DMS 273 treated with DMSO at 0.1 percent for 48 hours (cell line): Measurements from ENCODE around the gene MED19.
"Not testable (repeated sequence)": the region's sequence is repeated elsewhere in the genome, so short reads cannot be mapped to it uniquely, and the experiment has no call there.

Experiments
- DNase-seq: peaks from one replicate; lab custom pipeline; 2025; lab: John Stamatoyannopoulos, UW

The MED19 gene

DNA sequence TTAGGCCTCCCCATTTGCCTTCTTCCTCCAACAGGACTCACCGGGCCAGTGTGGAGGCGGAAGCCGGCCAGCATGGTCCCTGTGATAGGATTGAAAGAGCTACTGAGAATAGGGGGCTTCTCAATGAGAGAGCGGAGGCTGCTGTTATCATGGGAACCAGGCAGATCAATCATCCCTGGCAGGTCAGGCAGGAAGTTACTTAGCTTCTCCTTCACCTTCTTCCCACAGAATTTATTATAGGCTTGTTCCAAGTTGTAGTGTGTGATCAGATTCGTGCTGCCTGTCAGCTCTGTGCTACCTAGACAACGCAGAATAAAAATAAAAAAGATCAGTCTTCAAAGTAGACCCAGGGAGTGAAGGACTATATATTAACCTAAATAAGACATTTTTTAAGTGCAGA is 7.1 kb downstream of the MED19 start:
- no peak for DNase-seq

DNA sequence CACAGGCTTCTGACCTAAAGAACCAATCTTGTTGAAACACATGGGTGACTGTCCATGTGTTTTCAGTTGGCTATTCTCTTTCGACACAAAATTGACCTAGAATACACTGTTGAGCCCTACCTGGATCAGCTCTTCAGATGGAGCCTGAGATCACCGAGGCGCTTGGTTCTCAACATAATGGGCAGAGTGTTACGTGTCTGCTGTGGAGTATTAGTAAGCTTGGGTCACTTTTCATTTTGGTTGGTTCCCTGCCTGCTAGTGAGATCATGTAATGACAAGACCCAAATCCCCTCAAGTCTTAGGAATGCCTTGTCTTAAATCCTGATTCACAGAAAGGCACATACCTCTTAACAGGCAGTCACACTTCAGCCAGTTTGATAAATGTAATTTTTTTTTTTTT is 8.7 kb downstream of the MED19 start:
- DNase-seq = no peak

DNA sequence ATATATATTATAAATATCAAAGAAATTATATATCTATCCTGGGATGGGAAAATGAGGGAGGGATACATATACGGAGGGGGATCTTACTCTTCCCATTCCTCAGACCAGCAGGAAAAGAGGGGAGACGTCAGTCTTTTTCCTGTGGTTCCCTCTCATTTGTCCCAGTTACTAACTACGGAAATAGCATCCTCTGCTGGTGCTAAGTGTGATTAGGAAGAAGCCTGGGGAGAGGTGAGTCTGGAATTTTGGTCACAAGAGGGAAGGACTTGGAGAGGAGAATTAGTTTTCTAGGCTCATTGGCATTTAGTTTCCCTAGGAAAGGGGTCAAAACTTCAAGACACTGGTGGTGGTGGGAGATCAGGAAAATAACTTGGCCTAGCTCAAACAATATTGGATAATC is 11.6 kb downstream of the MED19 start:
- no peak for DNase-seq

DNA sequence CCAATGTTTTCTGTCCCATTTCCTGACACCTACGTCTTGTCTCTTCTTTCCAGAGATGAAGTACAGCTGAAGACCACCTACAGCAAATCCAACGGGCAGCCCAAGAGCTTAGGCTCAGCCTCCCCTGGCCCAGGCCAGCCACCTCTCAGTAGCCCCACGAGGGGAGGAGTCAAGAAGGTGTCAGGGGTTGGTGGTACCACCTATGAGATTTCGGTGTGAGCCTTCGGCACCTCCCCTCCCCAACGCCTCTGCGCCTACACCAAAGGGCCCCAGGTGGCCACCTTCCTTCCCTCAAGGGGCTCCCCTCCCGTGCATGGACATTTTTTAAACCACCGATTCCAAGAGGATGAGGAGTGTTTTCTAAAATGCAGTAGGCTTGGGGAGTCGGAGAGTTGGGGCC is 12.2 kb downstream of the MED19 start:
- no peak for DNase-seq

DNA sequence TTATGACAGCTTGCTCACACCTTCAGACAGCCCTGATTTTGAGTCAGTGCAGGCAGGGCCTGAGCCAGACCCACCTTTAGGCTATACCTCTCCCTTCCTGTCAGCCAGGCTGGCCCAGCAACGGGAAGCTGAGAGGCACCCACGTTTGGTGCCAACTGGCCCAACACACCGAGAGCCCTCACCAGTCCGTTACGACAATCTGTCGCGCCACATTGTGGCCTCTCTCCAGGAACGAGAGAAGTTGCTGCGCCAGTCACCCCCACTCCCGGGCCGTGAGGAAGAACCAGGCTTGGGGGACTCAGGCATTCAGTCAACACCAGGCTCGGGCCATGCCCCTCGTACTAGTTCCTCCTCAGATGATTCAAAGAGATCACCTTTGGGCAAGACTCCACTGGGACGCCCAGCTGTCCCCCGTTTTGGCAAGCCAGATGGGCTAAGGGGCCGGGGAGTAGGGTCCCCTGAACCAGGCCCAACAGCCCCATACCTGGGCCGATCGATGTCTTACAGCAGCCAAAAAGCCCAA is 13.1 kb downstream of the MED19 start:
- no peak for DNase-seq

DNA sequence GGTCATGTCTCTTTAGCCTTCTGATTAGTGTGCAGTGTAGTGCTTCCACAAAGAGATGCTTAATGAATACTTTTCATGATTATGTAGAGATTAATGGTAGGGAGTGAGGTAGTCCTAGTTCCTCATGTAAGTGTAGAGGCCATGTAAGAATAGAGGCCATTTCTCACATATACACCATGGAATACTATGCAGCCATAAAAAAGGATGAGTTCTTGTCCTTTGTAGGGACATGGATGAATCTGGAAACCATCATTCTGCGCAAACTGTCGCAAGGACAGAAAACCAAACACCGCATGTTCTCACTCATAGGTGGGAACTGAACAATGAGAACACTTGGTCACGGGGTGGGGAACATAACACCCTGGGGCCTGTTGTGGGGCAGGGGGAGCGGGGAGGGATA is 21.5 kb downstream of the MED19 start:
- not testable (repeated sequence) for DNase-seq

DNA sequence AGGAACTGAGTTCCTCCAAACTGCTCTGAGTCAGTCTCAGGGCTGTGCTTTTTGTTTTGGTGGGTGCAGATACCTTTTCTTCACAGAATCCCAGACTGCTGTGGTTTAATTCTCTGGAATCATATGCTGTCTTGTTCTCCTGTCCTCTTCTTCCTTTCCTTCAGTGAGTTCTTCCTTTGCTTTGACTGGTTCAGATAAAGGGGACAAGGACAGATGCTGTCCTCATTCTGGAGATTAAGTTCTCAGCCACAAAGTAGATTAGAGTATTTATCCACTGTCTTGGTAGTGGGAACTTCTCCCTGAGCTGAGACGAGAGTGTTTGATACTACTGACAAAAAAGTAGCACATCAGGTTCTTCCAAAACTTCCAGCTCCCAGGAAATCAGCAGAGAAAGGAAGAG is 30.8 kb downstream of the MED19 start:
- DNase-seq = no peak

DNA sequence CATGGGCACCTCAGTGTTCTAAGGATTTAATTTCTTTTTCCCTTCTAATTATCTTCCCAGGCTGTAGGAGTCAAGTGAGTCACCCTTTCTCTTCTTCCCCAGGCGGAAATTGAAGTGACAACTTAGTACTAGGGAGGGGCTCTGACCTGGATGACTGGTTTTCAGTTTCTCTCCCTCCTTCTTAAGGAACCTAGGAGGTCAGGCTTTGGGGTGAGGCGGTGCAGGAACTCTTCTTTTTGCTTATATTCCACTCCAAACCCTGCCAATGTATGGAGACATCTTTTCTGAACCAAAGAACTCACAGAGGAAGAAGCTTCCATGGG is 31.5 kb downstream of the MED19 start:
- DNase-seq = no peak

DNA sequence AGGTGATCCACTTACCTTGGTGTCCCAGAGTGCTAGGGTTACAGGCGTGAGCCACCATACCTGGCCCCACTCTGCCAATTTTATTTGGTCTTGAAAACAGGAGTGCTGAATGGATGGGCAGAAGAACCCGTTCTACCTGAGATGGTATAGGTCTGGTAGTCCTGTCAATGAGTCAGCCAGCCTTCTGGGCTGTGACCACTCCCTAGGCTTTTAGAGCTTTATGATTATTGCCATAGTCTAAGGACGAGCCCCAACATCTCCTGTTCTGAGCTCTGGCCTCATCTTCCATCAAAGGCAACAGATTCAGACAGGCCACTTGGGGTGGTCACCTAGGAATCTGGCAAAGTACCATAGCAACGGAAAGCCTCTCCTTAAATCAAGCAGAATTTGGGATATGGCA is 32.6 kb downstream of the MED19 start:
- DNase-seq = no peak

DNA sequence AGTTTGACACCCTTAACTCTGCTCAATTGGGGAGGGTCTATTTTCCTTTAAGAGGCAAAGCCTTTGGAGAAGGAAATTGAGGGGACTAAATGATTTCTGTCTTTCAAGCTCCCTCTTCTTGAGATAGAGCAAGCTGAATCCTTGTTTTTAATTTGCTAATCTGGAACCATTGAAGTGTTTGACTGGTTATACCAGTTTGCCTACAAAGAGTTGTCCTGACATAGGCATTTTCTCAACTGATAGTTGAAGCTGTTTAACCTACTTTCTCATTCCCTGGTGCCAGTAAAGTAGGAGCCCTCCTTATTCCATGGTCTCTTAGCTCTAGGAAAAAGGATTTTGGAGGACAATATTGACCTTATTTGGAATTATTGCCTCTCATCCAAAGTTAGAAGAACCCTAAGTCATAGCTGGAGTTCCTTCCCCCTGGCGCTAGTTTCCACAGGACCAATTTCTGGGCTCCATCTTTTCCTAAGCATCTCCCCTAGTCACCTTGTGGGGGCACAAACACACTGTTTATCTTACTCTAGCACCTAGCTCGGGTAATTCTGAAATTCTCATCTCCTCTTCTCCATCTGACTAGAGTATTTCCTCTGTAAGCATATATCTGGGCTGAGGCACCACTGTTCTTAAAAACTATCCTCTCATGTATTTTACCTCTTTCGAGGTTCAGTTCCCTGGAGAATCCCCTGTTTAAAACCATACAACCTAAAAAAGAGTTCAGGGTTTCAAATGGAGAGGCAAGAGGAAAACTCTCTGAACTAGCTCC is 36.7 kb downstream of the MED19 start:
- DNase-seq = no peak

DNA sequence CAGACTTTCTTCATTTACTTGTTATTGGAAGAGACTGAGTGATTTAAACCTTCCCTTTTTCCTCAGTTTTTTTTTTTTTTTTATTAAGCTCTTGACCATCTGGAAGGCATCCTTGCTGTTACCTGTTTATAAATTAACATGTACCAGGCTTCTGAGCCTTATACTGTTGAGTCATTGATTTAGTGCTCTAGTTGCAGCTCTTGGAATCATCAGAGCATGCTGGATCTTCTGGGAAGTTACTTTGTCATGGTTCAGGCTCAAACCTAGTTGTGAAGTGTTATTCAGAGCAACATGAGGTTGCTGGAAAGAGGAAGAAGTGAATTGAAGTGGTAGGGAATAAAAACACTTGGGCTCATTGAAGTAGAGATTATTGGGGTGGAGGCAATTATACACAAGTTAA is 37.8 kb downstream of the MED19 start:
- no peak for DNase-seq

DNA sequence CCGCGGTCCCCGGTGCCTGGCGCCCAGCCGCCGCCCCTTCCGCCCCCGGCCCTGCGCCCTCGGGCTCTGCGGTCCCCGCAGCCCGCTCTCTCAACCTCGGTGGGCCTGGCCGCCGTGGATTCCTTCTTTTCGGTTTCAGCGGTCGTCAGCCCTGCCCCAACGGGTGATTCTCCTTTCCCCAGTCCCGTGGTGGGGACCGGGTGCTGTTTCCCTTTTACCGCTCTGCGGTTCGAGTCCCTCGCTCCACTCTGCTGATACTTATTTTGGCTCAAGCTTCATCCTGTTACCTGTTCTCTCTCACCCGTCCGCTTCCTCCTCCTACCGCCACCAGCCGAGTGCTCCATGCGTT is 43.6 kb downstream of the MED19 start:
- DNase-seq = no peak

DNA sequence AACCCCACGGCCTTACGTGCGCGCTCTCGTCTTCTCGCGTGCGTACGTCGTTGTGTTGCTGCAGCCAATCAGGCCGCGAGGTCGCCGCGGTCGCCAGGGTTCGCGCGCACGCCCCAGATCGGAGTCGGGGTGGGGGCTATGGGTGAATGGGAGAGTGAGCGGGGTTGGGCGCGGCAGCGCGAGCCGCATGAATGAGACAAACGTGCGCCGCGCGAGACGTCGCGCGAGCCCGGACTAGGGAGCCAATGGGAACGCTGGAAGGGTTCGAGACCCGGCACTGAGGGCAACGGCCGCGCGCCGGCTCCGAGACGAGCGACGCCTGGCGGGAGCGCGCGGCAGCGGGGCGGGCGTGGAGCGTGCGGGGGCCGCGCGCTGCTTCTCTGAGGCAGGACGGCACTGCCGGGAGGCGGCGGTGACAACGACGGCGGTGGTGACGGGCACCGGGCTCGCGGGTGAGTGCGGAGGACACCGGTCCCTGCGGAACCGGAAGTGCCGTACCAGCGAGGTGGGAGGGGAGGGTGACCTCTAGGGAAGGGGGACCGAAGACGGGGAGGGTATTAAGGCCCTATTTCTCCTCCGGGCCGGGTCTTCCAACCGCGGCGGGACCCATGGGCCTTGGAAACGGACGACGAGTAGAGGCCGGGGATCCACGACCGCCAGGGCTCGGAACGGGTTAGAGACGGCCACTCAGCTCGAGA is 44.1 kb downstream of the MED19 start, which contains the start of gene ZDHHC5:
ZDHHC5 (plus strand) TSS at position 379 of the 698 bp plus-strand sequence. CDS start 4,977 bp downstream, outside the sequence.
- peak; percentile 93 for DNase-seq

DNA sequence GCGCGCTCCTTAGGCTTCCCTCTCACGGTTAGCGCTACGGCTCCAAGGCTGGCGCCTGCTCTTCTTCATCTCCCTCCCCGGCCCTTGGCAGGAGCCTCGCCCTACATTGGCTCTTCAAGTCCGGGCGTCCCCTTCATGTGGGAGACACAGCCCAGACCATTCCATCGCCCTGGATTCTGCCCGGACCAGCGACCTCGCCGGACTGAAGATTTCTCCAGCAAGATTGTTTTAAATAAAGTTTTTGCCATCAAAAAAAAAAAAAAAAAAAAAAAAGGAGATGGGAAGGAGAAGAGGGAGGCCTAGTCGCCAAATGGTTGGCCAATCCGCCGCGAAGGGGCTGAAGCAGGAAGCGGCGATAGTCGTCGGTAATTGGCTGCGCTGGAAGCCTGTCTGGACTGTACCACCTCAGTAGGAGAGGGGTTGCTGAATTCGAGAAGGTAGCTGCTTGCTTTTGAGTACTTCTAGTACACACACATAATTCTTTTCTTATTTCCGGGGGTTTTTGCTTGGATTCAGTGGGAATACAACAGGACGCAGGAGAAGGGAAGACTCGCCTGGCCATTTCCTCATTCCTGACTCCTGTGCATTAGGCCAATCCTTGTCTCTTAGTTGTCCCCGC is 44.8 kb downstream of the MED19 start:
- peak; percentile 93 for DNase-seq

DNA sequence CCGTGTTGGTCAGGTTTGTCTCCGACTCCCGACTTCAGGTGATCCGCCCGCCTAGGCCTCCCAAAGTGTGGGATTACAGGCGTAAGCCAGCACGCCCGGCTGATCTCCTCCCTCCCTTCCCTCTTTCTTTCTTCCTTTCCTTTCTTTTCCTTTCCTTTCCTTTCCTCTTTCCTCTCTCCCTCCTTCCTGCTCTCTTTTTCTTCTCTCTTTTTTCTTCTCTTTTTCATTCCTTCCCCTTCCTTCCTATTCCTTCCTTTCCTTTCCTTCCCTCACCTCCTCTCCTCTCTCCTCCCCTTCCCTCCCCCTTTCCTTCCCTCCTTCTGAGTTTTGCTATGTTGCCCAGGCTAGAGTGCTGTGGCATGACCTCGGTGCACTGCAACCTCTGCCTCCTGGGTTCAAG is 48.0 kb downstream of the MED19 start:
- DNase-seq = no peak

DNA sequence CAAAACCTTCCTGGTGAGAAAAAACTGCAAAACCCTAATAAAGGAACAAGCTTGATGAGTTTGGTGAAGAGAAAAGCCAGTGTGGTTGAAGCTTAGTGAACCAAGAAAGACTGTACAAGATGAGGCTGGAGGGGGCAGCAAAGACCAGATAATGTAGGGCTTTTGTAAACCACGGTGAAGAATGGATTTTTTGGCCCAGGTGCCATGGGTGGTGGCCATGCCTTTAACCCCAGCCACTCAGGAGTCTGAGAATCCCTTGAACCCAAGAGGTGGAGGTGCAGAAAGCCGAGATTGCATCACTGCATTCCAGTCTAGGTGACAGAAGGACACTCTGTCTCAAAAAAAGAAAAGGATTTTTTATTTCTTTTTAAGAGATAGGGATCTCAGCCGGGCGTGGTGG is 49.1 kb downstream of the MED19 start:
- DNase-seq = no peak

DNA sequence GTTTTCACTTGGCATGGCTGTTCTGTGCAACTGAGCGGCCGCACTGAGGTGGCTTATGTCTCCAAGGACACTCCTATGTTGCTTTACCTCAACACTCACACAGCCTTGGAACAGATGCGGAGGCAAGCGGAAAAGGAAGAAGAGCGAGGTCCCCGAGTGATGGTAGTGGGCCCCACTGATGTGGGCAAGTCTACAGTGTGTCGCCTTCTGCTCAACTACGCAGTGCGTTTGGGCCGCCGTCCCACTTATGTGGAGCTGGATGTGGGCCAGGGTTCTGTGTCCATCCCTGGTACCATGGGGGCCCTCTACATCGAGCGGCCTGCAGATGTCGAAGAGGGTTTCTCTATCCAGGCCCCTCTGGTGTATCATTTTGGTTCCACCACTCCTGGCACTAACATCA is 52.3 kb downstream of the MED19 start:
- no peak for DNase-seq

DNA sequence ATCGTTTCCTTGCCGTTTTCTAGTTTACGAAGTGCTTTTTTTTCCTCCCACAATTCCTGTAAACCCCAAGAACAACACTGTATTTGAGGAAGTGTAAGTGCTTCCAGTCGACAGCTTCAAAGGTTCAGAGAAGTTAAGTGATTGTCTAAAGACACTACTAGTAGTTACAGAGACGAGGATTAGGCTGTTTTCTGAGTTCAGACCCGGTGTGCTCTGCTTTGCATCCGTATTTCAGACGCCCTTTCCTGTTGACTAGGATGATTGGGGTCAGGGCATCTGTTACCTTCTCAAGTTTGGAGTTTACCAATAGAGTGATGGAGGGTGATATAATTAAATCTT is 54.0 kb downstream of the MED19 start:
- DNase-seq = no peak

DNA sequence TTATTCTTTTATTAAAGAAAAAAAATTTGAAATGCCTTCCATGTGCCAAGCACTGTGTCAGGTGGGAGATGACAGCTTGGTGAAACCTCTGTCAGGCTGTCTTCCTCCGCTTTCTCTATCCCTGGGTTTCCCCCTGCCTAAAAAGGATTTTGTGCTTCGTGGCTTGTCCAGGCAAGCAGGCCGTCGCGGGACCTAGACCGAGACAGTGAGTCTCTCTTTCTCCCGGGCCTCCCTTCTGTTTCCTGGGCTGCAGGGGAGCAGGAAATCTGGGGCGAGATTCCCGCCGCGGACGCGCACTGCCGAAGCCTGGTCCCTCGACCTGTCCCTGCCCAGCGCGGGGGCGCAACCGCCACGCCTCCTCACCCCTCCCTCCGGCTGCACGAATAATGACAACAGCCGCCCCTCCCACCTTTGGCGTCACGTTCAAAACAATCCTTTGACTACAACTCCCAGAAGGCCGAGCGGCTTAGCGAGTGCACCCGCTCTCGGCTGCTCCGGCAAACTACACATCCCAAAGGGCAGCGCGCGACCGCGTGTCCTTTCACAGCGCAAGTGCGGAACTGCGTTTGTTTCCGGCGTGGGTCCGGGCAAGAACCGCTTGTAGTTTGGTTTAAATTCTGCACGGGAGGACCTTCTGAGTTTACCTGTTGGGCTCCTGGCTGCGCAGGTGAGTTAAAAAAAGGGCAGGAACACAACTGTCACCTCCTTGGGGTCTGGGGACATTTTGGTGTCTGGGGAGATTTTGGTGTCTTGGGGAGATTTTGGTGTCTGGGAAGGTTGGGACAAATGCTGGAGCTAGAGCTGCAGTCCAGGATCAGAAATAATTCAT is 54.6 kb downstream of the MED19 start, which contains the start of gene CLP1:
CLP1 (plus strand) TSS at position 569 of the 829 bp plus-strand sequence. CDS start 1,715 bp downstream, outside the sequence.
- peak; percentile 94 for DNase-seq

DNA sequence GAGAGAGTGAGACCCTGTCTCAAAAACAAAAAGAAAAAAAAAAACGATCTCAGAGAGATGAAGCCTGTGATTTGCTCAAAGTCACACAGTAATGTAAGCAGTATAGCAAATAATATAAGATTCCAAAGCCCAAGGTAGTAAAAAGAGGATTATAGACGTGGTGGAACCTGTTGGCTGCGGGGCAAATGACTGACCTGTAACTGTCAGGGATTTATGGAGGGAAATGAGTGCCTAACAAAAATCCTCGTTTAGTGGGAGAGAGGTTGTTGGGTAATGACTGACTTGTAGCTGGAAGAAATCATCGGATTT is 55.2 kb downstream of the MED19 start:
- no peak for DNase-seq
